Measurements from ENCODE around the gene PFN3.

DNA sequence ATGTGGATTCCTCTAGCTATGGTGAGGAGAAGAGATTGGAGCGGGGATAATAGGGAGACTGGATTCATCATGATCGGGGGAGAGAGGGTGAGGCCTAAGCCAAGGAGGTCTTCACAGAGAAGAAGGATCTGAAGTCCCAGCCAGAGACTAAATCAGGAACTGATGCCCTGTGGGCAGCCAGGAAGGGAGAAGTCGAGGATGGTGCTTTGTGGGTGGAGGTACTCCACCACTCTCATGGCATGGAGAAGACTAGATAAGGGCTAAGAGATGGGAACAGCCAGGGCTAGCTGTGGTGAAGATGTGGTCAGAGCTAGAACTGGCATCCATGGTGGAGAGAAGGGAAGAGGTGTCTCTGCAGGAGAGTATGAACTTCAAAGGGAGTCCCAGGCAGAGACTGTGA is 45.8 kb downstream of the PFN3 start:
- TF ChIP-seq CTCF (conservative IDR thresholded peaks at IDR 0.05; ENCODE audit: low read length), result no peak
- TF ChIP-seq EZH2phosphoT487 (IDR thresholded peaks at IDR 0.05; ENCODE audit: borderline replicate concordance, low read depth, low read length), result no peak
